H1 (cell line): ENCODE results near the gene KRTAP1-5. TPM values are rescaled to one million over a fixed set of nuclear protein-coding genes. Genes with fewer than 3 reads are reported as not detected.

Experiments used
- ASH2L ChIP-seq: fragments of 200-600, 300-600 bp; sonication (generic); IDR thresholded peaks from one replicate; pipeline ENCODE4 v1.7.1; 2017; ENCODE audit warnings: low read length
- BACH1 ChIP-seq: IDR thresholded peaks from 2 replicates; pipeline ENCODE4 v1.6.1; 2012; ENCODE audit warnings: low read length, improper control_type of control experiment
- FOSL1 ChIP-seq: IDR thresholded peaks from 2 replicates; pipeline ENCODE4 v1.6.1; 2011; ENCODE audit warnings: mild to moderate bottlenecking, low read depth, low read length, moderate library complexity; ENCODE audit not compliant: insufficient read depth
- GTF2F1 ChIP-seq: IDR thresholded peaks from 2 replicates; pipeline ENCODE4 v1.6.1; 2012; ENCODE audit warnings: low read depth, low read length, improper control_type of control experiment, borderline replicate concordance
- NRF1 ChIP-seq: IDR thresholded peaks from 2 replicates; pipeline ENCODE4 v1.6.1; 2011; ENCODE audit warnings: mild to moderate bottlenecking, low read depth, low read length, improper control_type of control experiment
- POLR2A ChIP-seq, 2 experiments: IDR thresholded peaks; 1 replicate in 1 of 2; 2 replicates in 1 of 2; pipeline ENCODE4 v1.6.1; 2011; ENCODE audit warnings: low read depth in 2 of 2, low read length in 2 of 2, mild to moderate bottlenecking in 2 of 2; ENCODE audit errors: control extremely low read depth in 1 of 2
- TAF7 ChIP-seq: optimal IDR thresholded peaks from 2 replicates; pipeline ENCODE3; 2011; ENCODE audit warnings: low read depth, mild to moderate bottlenecking, inconsistent platforms, low read length, moderate library complexity, borderline replicate concordance
- TBP ChIP-seq: IDR thresholded peaks from 2 replicates; pipeline ENCODE4 v1.6.1; 2011; ENCODE audit warnings: low read depth, low read length, improper control_type of control experiment
- TCF12 ChIP-seq: IDR thresholded peaks from 2 replicates; pipeline ENCODE4 v1.6.1; 2011; ENCODE audit warnings: low read depth, mild to moderate bottlenecking, low read length
- polyA plus RNA-seq, 7 experiments: library from polyadenylated mRNA; depleted of rRNA in 3 of 7; stranded (reverse) in 5 of 7; unstranded in 2 of 7; fragments of >200 nt in 5 of 7; fragments of 200-250 nt in 2 of 7; gene quantifications; 1 replicate in 5 of 7; 2 replicates in 1 of 7; 4 replicates in 1 of 7; pipeline versions ENCODE4 v1.2.1 to v1.2.3, GENCODE V29; 2011 to 2013; ENCODE audit warnings: missing spikeins in 2 of 7, mixed read lengths in 2 of 7
- total RNA-seq: library from RNA; stranded (reverse); fragmentation: NEBNext Ultra II Directional; extraction: Animal tissue kit (Norgen Biotek cat#: 25700); gene quantifications from 2 replicates; pipeline ENCODE4 v1.2.1, GENCODE V29; 2021
- TF ChIP-seq, protein P1 (sequence below): fragments of 300-600 bp; sonication (generic); IDR thresholded peaks from 2 replicates; pipeline ENCODE4 v1.7.1; 2012; ENCODE audit warnings: low read length, moderate library complexity, mild to moderate bottlenecking, inconsistent platforms; ENCODE audit not compliant: insufficient replicate concordance
- TF ChIP-seq, protein P2 (sequence below): IDR thresholded peaks from 2 replicates; pipeline ENCODE4 v1.6.1; 2011; ENCODE audit warnings: low read length, improper control_type of control experiment

Gene KRTAP1-5
- total and polyA plus RNA-seq, 2 of the 8 experiments (the other 6 are each of a cell fraction or from before 2014, with no cell fraction given), result not detected

DNA sequence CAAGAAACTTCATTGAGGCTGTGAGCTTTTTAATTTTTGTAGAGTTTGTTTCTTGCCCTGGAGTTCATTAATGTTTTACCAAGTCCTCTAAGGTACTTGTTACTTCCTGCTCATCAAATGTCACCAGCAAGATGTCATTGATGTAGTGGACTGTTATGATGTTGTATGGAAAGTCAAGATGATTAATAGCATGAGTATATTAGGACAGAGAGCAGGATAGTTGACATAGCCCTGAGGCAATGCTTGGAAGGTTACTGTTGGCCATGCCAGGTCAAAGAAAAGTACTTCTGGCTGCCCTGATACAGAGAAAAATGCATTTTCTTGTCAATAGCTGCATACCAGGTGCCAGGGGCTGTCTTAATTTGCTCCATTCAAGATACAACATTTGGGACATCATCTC is 6.7 kb downstream of the KRTAP1-5 start (continued):
- TF ChIP-seq, protein P1, sequence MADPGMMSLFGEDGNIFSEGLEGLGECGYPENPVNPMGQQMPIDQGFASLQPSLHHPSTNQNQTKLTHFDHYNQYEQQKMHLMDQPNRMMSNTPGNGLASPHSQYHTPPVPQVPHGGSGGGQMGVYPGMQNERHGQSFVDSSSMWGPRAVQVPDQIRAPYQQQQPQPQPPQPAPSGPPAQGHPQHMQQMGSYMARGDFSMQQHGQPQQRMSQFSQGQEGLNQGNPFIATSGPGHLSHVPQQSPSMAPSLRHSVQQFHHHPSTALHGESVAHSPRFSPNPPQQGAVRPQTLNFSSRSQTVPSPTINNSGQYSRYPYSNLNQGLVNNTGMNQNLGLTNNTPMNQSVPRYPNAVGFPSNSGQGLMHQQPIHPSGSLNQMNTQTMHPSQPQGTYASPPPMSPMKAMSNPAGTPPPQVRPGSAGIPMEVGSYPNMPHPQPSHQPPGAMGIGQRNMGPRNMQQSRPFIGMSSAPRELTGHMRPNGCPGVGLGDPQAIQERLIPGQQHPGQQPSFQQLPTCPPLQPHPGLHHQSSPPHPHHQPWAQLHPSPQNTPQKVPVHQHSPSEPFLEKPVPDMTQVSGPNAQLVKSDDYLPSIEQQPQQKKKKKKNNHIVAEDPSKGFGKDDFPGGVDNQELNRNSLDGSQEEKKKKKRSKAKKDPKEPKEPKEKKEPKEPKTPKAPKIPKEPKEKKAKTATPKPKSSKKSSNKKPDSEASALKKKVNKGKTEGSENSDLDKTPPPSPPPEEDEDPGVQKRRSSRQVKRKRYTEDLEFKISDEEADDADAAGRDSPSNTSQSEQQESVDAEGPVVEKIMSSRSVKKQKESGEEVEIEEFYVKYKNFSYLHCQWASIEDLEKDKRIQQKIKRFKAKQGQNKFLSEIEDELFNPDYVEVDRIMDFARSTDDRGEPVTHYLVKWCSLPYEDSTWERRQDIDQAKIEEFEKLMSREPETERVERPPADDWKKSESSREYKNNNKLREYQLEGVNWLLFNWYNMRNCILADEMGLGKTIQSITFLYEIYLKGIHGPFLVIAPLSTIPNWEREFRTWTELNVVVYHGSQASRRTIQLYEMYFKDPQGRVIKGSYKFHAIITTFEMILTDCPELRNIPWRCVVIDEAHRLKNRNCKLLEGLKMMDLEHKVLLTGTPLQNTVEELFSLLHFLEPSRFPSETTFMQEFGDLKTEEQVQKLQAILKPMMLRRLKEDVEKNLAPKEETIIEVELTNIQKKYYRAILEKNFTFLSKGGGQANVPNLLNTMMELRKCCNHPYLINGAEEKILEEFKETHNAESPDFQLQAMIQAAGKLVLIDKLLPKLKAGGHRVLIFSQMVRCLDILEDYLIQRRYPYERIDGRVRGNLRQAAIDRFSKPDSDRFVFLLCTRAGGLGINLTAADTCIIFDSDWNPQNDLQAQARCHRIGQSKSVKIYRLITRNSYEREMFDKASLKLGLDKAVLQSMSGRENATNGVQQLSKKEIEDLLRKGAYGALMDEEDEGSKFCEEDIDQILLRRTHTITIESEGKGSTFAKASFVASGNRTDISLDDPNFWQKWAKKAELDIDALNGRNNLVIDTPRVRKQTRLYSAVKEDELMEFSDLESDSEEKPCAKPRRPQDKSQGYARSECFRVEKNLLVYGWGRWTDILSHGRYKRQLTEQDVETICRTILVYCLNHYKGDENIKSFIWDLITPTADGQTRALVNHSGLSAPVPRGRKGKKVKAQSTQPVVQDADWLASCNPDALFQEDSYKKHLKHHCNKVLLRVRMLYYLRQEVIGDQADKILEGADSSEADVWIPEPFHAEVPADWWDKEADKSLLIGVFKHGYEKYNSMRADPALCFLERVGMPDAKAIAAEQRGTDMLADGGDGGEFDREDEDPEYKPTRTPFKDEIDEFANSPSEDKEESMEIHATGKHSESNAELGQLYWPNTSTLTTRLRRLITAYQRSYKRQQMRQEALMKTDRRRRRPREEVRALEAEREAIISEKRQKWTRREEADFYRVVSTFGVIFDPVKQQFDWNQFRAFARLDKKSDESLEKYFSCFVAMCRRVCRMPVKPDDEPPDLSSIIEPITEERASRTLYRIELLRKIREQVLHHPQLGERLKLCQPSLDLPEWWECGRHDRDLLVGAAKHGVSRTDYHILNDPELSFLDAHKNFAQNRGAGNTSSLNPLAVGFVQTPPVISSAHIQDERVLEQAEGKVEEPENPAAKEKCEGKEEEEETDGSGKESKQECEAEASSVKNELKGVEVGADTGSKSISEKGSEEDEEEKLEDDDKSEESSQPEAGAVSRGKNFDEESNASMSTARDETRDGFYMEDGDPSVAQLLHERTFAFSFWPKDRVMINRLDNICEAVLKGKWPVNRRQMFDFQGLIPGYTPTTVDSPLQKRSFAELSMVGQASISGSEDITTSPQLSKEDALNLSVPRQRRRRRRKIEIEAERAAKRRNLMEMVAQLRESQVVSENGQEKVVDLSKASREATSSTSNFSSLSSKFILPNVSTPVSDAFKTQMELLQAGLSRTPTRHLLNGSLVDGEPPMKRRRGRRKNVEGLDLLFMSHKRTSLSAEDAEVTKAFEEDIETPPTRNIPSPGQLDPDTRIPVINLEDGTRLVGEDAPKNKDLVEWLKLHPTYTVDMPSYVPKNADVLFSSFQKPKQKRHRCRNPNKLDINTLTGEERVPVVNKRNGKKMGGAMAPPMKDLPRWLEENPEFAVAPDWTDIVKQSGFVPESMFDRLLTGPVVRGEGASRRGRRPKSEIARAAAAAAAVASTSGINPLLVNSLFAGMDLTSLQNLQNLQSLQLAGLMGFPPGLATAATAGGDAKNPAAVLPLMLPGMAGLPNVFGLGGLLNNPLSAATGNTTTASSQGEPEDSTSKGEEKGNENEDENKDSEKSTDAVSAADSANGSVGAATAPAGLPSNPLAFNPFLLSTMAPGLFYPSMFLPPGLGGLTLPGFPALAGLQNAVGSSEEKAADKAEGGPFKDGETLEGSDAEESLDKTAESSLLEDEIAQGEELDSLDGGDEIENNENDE, result no peak
- TF ChIP-seq TAF7 (no peak), GTF2F1 (no peak), BACH1 (no peak), FOSL1 (no peak), TBP (no peak), POLR2A (IDR thresholded peaks at IDR 0.05; ENCODE audit: control extremely low read depth in 1 of 2, low read depth in 2 of 2, low read length in 2 of 2) (no peak), NRF1 (no peak), ASH2L (no peak), TCF12 (no peak)
- TF ChIP-seq, protein P2, sequence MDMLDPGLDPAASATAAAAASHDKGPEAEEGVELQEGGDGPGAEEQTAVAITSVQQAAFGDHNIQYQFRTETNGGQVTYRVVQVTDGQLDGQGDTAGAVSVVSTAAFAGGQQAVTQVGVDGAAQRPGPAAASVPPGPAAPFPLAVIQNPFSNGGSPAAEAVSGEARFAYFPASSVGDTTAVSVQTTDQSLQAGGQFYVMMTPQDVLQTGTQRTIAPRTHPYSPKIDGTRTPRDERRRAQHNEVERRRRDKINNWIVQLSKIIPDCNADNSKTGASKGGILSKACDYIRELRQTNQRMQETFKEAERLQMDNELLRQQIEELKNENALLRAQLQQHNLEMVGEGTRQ, result no peak
